Measurements from ENCODE around the gene KCNC3. TPM values are rescaled to one million over a fixed set of nuclear protein-coding genes. Genes with fewer than 3 reads are reported as not detected.
"Not testable (repeated sequence)": the region's sequence is repeated elsewhere in the genome, so short reads cannot be mapped to it uniquely, and the experiment has no call there.

Gene KCNC3
- total RNA-seq, 1 donor from 2014 or later: 0.35 TPM

GRCh38 chr19:50330365-50331078 lies 1.3 kb upstream of the KCNC3 start:
- peak overlapping the region; percentile 70 for H3K4me3 ChIP-seq (ENCODE audit: low read depth, low read length)
- no peak for DNase-seq (ENCODE audit: low read depth)

DNA sequence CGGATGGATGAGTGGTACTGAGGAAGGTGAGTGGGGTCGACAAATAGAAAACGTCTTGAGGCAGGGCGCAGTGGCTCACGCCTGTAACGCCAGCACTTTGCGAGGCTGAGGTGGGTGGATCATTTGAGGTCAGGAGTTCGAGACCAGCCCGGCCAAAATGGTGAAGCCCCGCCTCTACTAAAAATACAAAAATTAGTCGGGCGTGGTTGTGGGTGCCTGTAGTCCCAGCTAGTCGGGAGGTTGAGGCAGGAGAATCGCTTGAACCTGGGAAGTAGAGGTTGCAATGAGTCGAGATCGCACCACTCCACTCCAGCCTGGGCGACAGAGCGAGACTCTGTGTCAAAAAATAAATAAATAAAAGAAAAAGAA lies 733 bp upstream of the KCNC3 start:
- peak overlapping the region; percentile 70 for H3K4me3 ChIP-seq (ENCODE audit: low read depth, low read length)

More at GRCh38 chr19:50330365-50331078, 1.3 kb upstream of the KCNC3 start:
- TF ChIP-seq CTCF (conservative IDR thresholded peaks at IDR 0.05; ENCODE audit: low read depth, low read length): no peak

DNA sequence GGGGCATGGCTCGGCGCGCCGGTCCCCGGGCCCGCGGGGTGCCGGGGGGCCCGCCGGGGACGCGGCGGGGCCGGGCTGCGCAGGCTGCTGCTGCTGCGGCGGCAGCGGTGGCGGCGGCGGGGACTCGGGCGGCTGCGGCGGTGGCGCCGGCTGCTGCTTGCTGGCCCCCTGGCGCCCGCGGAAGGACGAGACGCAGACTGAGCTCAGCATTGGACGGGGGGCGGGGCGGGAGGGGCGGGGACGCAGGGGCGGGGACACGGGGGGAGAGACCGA lies 368 bp downstream of the KCNC3 start:
- no peak for TF ChIP-seq CTCF (conservative IDR thresholded peaks at IDR 0.05; ENCODE audit: low read depth, low read length)
- no peak overlapping the region for H3K4me3 ChIP-seq (ENCODE audit: low read depth, low read length)
- no peak for DNase-seq (ENCODE audit: low read depth)

More for the DNA sequence above, 733 bp upstream of the KCNC3 start:
- DNase-seq (ENCODE audit: low read depth): not testable (repeated sequence)

DNA sequence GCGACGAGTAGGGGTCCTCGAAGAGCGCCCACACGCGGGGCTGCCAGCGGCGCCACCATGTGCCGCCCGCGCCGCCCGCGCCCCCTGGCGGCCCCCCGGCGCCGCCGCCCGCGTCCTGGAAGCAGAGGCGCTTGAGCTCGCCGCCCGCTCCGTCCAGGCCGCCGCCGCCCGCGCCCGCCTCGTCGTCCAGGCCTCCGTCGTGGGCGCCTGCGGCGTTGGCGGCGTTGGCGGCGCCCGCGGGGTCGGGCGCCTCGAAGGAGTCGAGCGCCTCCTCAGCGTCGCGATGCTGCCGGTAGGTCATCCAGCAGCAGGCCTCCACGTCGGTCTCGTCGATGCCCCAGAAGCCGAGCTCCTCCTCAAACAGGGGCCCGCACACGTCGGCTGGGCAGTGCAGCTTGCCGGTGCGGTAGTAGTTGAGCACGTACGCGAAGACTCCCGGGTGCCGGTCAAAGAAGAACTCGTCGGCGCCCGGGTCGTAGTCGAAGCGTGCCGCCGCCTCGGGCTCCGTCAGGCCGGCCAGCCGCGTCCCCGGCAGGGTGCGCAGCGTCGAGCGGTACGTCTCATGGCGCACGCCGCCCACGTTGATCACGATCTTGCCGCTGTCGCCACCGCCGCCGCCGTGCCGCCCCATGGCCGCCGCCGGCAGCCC lies 829 bp downstream of the KCNC3 start:
- H3K4me3 ChIP-seq (ENCODE audit: low read depth, low read length): peak overlapping the region; percentile 51
- no peak for DNase-seq (ENCODE audit: low read depth)
- TF ChIP-seq CTCF (conservative IDR thresholded peaks at IDR 0.05; ENCODE audit: low read depth, low read length): peak; percentile 7

DNA sequence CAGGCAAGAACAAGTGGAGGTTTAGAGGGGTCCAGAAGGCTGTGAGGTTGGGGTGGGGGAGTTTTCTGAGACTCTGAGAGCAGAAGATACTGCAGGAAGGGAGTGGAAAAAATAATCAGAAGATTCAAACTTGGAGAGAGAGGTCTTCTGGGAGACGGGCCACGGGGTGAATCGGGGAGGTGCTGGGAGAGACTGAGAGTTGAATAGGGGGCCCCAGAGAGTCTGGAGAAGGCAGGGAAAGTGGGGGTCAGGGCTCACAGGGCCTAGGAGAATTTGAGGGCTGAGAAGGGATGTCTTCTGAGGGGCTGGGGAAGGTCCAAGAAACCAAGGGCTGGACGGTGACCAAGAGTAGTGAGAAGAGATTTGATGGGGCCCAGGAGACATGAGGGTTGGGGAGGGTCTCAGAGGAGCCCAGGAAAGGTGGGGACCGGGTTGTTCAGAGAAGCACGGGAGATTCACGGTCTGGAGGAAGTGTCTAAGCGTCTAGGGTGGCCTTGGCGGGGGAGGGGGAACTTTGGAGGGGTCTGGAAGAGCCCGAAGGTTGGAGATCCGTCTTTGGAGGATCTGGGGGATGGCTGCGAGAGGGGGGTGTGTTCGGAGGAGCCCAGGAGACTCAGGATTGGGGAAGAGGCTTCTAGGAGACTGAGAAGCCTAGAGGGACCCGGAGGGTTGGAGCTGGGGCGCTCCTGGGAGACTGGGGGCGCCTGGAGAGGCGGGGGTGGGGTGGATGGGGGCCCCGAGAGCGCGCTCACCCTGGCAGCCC lies 1.5 kb downstream of the KCNC3 start:
- H3K4me3 ChIP-seq (ENCODE audit: low read depth, low read length): peak overlapping the region; percentile 19
- no peak for DNase-seq (ENCODE audit: low read depth)
- TF ChIP-seq CTCF (conservative IDR thresholded peaks at IDR 0.05; ENCODE audit: low read depth, low read length): no peak

DNA sequence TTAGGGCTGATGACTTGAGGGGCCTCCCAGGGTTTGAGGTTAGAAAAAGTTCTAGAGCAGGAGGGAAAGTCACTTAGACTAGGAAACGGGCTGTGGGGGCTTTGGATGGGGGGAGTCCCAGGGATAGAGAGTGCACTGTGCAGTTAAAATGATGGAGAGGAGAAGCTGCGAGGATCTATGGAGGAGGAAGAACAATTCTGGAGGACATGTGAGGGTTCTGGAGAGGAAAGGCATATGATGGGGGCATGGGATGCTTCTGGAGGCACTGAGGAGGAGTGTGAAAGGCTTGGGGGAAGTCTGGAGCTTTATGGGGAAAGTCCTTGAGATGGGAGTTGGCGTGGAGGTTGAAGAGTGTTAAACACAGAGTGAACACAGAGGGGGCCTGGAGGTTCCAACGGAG lies 2.2 kb downstream of the KCNC3 start:
- no peak for DNase-seq (ENCODE audit: low read depth)
- no peak for TF ChIP-seq CTCF (conservative IDR thresholded peaks at IDR 0.05; ENCODE audit: low read depth, low read length)
- H3K4me3 ChIP-seq (ENCODE audit: low read depth, low read length): no peak overlapping the region

DNA sequence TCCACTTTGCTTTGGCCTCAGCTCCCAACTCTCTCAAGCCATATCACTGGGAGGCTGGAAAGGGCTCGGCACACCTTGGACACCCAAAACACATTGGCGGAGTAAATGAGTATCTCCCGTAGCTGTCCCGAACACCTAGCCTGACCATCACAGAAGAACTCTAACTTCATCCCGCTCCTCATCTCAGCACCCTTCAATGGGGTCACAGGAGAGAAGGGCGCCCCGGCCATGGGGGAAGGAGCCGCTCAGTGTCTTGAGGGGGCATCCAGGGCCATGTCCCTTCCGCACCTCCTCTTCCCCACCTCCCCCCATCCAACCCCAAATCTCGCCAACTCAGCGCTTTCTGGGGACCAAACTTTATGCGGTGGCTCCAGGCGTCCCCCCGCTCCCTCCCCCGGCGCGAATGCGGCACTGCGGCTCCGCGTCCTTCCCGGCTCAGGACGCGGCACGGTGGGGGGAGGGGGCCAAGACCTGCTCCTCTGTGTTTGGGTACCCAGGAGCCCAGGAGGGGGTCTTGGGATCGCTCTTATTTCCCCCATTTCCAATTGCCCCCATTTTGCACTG lies 3.0 kb downstream of the KCNC3 start:
- no peak for DNase-seq (ENCODE audit: low read depth)
- TF ChIP-seq CTCF (conservative IDR thresholded peaks at IDR 0.05; ENCODE audit: low read depth, low read length): no peak
- peak overlapping the region; percentile 21 for H3K4me3 ChIP-seq (ENCODE audit: low read depth, low read length)
